Activated B cell treated with CpG ODN at 0.5 μM for 24 hours (primary cell): ENCODE measurements around the gene MREG. TPM values are rescaled to one million over a fixed set of nuclear protein-coding genes. Genes with fewer than 3 reads are reported as not detected.

ENCODE experiments used
- ATAC-seq: fragments of 200-7000 bp; cut with Tn5 transposase; one replicate; pipeline ENCODE4 v1.10.0; 2021; ENCODE audit warnings: low read depth, mild to moderate bottlenecking, moderate library complexity
- CTCF ChIA-PET: fragments of 350-600 bp; sonication (Branson Sonifier 250); formaldehyde crosslinking; loops from one replicate; lab custom pipeline; 2021; ENCODE audit warnings: antibody characterized with exemption; lab: Charles Lee
- POLR2A ChIA-PET: fragments of 350-600 bp; sonication (Branson Sonifier 250); formaldehyde crosslinking; loops from one replicate; lab custom pipeline; 2021; ENCODE audit warnings: antibody characterized with exemption; lab: Charles Lee
- DNase-seq: peaks from one replicate; pipeline ENCODE4 v3.0.0; 2022
- H3K27ac Mint-ChIP-seq: one replicate; pipeline ENCODE4 v1.8.0; 2020; ENCODE audit warnings: mixed read lengths
- H3K27me3 Mint-ChIP-seq: one replicate; pipeline ENCODE4 v1.8.0; 2021; ENCODE audit warnings: mixed read lengths
- H3K36me3 Mint-ChIP-seq: one replicate; pipeline ENCODE4 v1.8.0; 2021; ENCODE audit warnings: low read depth, mixed read lengths
- H3K4me1 Mint-ChIP-seq: one replicate; pipeline ENCODE4 v1.8.0; 2021; ENCODE audit warnings: mixed read lengths
- H3K4me3 Mint-ChIP-seq: one replicate; pipeline ENCODE4 v1.8.0; 2020; ENCODE audit warnings: mild to moderate bottlenecking, mixed read lengths
- H3K9me3 Mint-ChIP-seq: one replicate; pipeline ENCODE4 v1.8.0; 2020; ENCODE audit warnings: mixed read lengths
- intact Hi-C: fragments of 100-400 bp; cut with micrococcal nuclease; formaldehyde crosslinking; loops from one replicate; pipeline ENCODE4 v1.15.1; 2024
- total RNA-seq: library from RNA; stranded (reverse); gene quantifications from 2 replicates; pipeline ENCODE4 v1.2.3, GENCODE V29; 2022
- TF ChIP-seq, protein P1 (sequence below): fragments of 200-600 bp; IDR thresholded peaks from one replicate; pipeline ENCODE4 v1.8.0; 2022; ENCODE audit warnings: antibody characterized with exemption, mild to moderate bottlenecking

The MREG gene
- total RNA-seq, 1 donor from 2014 or later = 16.6 TPM

DNA sequence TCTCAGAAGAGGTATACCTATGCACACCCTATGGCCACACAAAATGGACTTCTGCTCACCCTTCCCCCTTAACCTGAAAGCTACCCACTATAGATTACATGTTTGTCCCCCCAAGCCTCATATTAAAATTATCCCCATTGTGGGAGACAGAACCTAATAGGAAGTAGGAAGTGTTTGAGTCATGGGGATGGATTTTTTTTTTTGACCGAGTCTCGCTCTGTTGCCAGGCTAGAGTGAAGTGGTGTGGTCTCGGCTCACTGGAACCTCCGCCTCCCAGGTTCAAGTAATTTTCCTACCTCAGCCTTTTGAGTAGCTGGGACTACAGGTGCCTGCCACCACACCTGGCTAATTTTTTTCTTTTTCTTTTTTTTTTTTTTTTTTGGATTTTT, 98.6 kb downstream of the MREG start:
- intact Hi-C loops = loop anchor here (5.0 to 10.0 kb wide), 3 partner anchors 87 to 1980 kb away; no protein-coding TSS in a partner anchor
- no peak for ATAC-seq

DNA sequence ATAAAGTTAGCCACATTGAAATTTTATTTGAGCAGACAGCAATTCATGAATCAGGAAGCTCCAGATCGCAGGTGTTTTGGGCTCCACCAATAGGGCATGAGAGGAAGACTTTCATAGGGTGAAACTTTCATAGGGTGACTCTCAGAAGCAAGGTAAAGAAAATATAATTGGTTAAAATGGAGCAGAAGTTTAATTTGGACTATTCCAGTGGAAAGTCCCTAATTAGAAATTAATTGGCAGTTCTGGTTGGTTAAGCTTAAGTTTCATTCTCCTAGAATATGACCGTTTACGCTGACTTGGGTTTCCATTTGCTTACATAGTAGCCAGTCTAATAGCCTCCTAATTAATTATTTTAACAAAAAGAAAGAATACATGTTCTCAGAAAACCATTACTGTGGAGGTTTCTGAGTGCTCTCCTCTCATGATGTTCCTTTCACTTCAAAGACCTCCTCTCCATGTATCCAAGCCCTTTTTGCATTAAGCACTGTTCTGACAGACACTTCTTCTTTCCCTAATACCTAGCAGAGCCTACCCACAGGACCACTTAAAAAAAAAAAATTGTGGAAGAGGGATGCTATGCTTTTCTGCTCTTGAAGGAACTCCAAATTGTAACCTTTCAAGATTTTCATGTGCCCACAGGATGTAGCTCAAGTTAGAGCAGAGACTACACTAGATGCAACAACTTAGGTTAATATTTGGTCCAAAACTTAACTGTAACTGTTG, 99.1 kb downstream of the MREG start:
- POLR2A ChIA-PET = no interaction called here
- CTCF ChIA-PET = interaction anchor here (0.7 to 0.8 kb wide), 2 partner anchors 8 to 17 kb away, joined by 3 to 4 read pairs; no protein-coding TSS in a partner anchor
- H3K9me3 Mint-ChIP-seq = no peaks in the 10 kb centered on the region
- H3K36me3 Mint-ChIP-seq = no peaks in the 10 kb centered on the region
- intact Hi-C loops = loop anchor here (10.0 kb wide), 2 partner anchors 579 to 1979 kb away; no protein-coding TSS in a partner anchor
- ATAC-seq (no peak), DNase-seq (no peak)
- H3K4me3 Mint-ChIP-seq = no peak overlapping the region
- peaks cover 4% of the 10 kb centered on the region for H3K4me1 Mint-ChIP-seq
- TF ChIP-seq, protein P1, sequence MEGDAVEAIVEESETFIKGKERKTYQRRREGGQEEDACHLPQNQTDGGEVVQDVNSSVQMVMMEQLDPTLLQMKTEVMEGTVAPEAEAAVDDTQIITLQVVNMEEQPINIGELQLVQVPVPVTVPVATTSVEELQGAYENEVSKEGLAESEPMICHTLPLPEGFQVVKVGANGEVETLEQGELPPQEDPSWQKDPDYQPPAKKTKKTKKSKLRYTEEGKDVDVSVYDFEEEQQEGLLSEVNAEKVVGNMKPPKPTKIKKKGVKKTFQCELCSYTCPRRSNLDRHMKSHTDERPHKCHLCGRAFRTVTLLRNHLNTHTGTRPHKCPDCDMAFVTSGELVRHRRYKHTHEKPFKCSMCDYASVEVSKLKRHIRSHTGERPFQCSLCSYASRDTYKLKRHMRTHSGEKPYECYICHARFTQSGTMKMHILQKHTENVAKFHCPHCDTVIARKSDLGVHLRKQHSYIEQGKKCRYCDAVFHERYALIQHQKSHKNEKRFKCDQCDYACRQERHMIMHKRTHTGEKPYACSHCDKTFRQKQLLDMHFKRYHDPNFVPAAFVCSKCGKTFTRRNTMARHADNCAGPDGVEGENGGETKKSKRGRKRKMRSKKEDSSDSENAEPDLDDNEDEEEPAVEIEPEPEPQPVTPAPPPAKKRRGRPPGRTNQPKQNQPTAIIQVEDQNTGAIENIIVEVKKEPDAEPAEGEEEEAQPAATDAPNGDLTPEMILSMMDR = no peak
- peaks cover 20% of the 10 kb centered on the region for H3K27me3 Mint-ChIP-seq
- H3K27ac Mint-ChIP-seq = no peak overlapping the region

More for the DNA sequence above, 98.6 kb downstream of the MREG start:
- Mint-ChIP-seq H3K9me3 (no peaks in the 10 kb centered on the region), H3K36me3 (no peaks in the 10 kb centered on the region), H3K27ac (no peak overlapping the region), H3K4me3 (no peak overlapping the region), H3K27me3 (peaks cover 17% of the 10 kb centered on the region), H3K4me1 (peaks cover 4% of the 10 kb centered on the region)
- ChIA-PET CTCF (interaction anchor here (0.7 kb wide), 1 partner anchor 9 kb away, joined by 4 read pairs; no protein-coding TSS in a partner anchor), POLR2A (interaction anchor here (0.7 kb wide), 1 partner anchor 17 kb away, joined by 4 read pairs; no protein-coding TSS in a partner anchor)
- DNase-seq = no peak
- TF ChIP-seq, protein P1 = no peak

DNA sequence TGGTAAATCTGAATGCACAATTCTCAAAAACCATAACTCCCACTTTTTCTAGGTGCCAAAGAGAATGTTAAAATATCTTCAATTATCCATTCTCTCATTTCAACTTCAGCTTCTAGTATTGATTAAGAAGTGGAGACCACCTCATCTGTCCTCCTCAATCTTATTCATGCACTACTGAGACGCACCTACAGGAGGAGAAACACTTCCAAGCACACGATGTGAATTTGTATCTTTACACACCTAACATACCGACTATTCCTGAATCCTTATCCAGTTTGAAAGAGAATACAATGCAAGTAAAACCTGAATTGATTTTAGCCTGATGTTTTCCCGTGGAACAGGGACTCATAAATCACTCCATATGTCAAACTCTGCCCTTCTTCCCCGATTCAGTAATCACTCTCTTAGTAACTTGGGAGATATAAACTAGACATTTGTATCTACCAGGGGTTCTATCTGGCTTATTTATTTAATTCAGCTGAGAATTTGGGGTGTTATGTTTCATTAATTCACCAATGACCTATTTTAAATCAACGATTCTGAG, 101.0 kb downstream of the MREG start:
- CTCF ChIA-PET = no interaction called here
- intact Hi-C loops = loop anchor here (10.0 kb wide), 2 partner anchors 578 to 1978 kb away; no protein-coding TSS in a partner anchor

DNA sequence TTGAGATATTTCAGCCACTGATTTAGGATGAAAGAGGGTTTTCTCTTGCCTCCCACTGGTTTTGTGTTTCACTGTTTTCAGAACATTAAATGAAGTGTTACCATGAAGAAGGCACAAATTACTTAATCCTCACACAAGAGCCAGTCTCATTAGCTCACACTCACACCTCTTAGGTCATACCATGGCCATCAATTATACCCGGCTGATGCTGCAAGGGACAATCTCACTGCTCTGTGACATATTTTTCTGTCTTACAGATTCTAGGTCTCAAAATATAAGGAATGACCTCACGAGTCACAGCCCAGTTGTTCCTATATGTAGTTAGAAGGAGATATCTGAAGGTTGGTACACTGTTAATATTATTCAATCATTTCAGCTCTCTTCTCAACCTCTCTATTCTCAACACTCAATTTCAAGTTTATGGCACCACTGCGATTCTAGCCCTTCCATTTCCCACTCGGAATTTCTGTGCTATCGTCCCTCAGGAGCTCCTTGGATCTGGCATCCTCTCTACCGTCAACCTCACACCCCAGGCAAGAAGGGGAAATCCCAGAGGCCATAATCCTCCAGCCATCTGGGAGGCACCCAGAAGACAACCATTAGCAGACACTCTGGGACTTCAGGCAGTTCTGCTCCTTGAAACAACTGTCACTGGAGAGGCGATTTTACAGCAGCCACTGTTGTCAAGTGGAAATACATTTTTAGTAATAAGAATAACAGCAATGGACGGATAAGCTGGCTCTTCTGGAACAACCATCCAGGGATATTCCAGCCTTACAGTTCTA, 101.9 kb downstream of the MREG start:
- H3K27me3 Mint-ChIP-seq = peaks cover 21% of the 10 kb centered on the region
- H3K27ac Mint-ChIP-seq = no peak overlapping the region
- POLR2A ChIA-PET = no interaction called here

More for the DNA sequence above, 101.0 kb downstream of the MREG start:
- POLR2A ChIA-PET = no interaction called here
- DNase-seq (no peak), ATAC-seq (no peak)
- Mint-ChIP-seq H3K27ac (no peak overlapping the region), H3K36me3 (no peaks in the 10 kb centered on the region), H3K27me3 (peaks cover 22% of the 10 kb centered on the region), H3K4me1 (peaks cover 5% of the 10 kb centered on the region), H3K9me3 (no peaks in the 10 kb centered on the region), H3K4me3 (no peak overlapping the region)
- TF ChIP-seq, protein P1 = no peak

More for the DNA sequence above, 101.9 kb downstream of the MREG start:
- H3K4me3 Mint-ChIP-seq = no peak overlapping the region
- intact Hi-C loops = loop anchor here (10.0 kb wide), 2 partner anchors 577 to 1977 kb away; no protein-coding TSS in a partner anchor
- no peaks in the 10 kb centered on the region for H3K9me3 Mint-ChIP-seq
- CTCF ChIA-PET = no interaction called here
- DNase-seq (no peak), ATAC-seq (no peak)
- no peaks in the 10 kb centered on the region for H3K36me3 Mint-ChIP-seq
- H3K4me1 Mint-ChIP-seq = peaks cover 7% of the 10 kb centered on the region
- TF ChIP-seq, protein P1 = no peak
